K562 (cell line): ENCODE data around the gene ZBTB16. TPM values are rescaled to one million over a fixed set of nuclear protein-coding genes. Genes with fewer than 3 reads are reported as not detected.

Source experiments
- ATAC-seq: fragments of 200-7000 bp; cut with Tn5 transposase; 3 replicates; pipeline ENCODE4 v1.9.1; 2020; ENCODE audit warnings: moderate library complexity
- BruUV-seq: library from RNA; stranded (reverse); fragments of 400-500 nt; replicated peaks from 2 replicates; lab custom pipeline; 2021; lab: Mats Ljungman, UMichigan
- CTCF ChIA-PET: fragments of 300-600 bp; formaldehyde crosslinking; extraction: SDS; loops from one replicate; lab custom pipeline; 2021; ENCODE audit warnings: low intra/inter-chr PET ratio; lab: Yijun Ruan, JAX
- POLR2A ChIA-PET: fragments of 300-600, 350-650 bp; sonication (Branson Sonifier 250); formaldehyde crosslinking; extraction: SDS; loops from one replicate; lab custom pipeline; 2021; ENCODE audit warnings: antibody characterized with exemption, inconsistent platforms; lab: Yijun Ruan, JAX
- DNase-seq, 4 experiments: peaks; one replicate each; pipeline versions ENCODE4 v3.0.0 to v3.0.0-alpha.2; 2011 to 2018; ENCODE audit warnings: low spot score in 3 of 4, mixed read lengths in 3 of 4; ENCODE audit errors: extremely low read depth in 1 of 4
- FAIRE-seq: peaks from 2 replicates; lab custom pipeline; 2011; peaks lifted over from hg19 to GRCh38; lab: Jason Lieb, UNC
- H2AFZ ChIP-seq: 2 replicates; pipeline ENCODE4 v1.6.0; 2011; ENCODE audit warnings: low read depth, low read length, control low read depth, inconsistent platforms
- H3K27ac ChIP-seq: fragments of 200-600 bp; 3 replicates; pipeline ENCODE4 v1.8.0; 2011; ENCODE audit warnings: low read depth, mild to moderate bottlenecking, control low read depth, inconsistent platforms, low read length, moderate library complexity, mixed read lengths; ENCODE audit errors: extremely low read depth
- H3K27me3 ChIP-seq, 2 experiments: fragments of 300-600 bp in 1 of 2; 2 replicates in 1 of 2; 3 replicates in 1 of 2; pipeline versions ENCODE4 v1.6.0 to v1.8.0; 2011; ENCODE audit warnings: inconsistent platforms in 2 of 2, low read length in 2 of 2, mild to moderate bottlenecking in 1 of 2, mixed read lengths in 1 of 2, moderate library complexity in 1 of 2; ENCODE audit not compliant: control insufficient read depth in 2 of 2, insufficient read depth in 2 of 2
- H3K36me3 ChIP-seq: fragments of 300-600 bp; 3 replicates; pipeline ENCODE4 v1.8.0; 2011; ENCODE audit warnings: mild to moderate bottlenecking, low read length, inconsistent platforms; ENCODE audit not compliant: control insufficient read depth, insufficient read depth
- H3K4me1 ChIP-seq, 2 experiments: fragments of 200-600 bp in 1 of 2; replicated peaks in 1 of 2; 2 replicates in 1 of 2; 3 replicates in 1 of 2; pipeline versions ENCODE4 v1.5.1 to v1.8.0; 2011; ENCODE audit warnings: inconsistent platforms in 2 of 2, low read length in 2 of 2, mild to moderate bottlenecking in 1 of 2, mixed read lengths in 1 of 2, moderate library complexity in 1 of 2; ENCODE audit not compliant: control insufficient read depth in 2 of 2, insufficient read depth in 2 of 2
- H3K4me2 ChIP-seq: 2 replicates; pipeline ENCODE4 v1.6.1; 2011; ENCODE audit warnings: low read length, control low read depth, inconsistent platforms, mixed read lengths; ENCODE audit not compliant: insufficient read depth
- H3K4me3 ChIP-seq: fragments of 200-600 bp; sonication (generic), shearing (Covaris generic); 2 replicates; pipeline ENCODE4 v1.5.1; 2016; ENCODE audit warnings: control low read depth, inconsistent platforms
- H3K79me2 ChIP-seq: fragments of 200-600 bp; 3 replicates; pipeline ENCODE4 v1.8.0; 2011; ENCODE audit warnings: low read length, inconsistent platforms; ENCODE audit not compliant: control insufficient read depth, insufficient read depth
- H3K9ac ChIP-seq, 2 experiments: 2 replicates each; pipeline versions ENCODE4 v1.6.0 to v1.6.1; 2011; ENCODE audit warnings: low read depth in 2 of 2, low read length in 2 of 2, control low read depth in 1 of 2, inconsistent platforms in 1 of 2, mild to moderate bottlenecking in 1 of 2, mixed read lengths in 1 of 2; ENCODE audit not compliant: insufficient read depth in 1 of 2
- H3K9me1 ChIP-seq: one replicate; pipeline ENCODE4 v1.6.0; 2011; ENCODE audit warnings: inconsistent platforms, mild to moderate bottlenecking, low read length, moderate library complexity; ENCODE audit not compliant: control insufficient read depth, insufficient read depth
- H3K9me3 ChIP-seq: replicated peaks from 2 replicates; pipeline ENCODE4 v1.5.1; 2011; ENCODE audit warnings: low read depth, low read length, inconsistent platforms; ENCODE audit not compliant: control insufficient read depth, insufficient read depth
- H4K20me1 ChIP-seq: replicated peaks from 2 replicates; pipeline ENCODE4 v1.6.1; 2011; ENCODE audit warnings: low read length, inconsistent platforms, mixed read lengths; ENCODE audit not compliant: control insufficient read depth, insufficient read depth
- CBFA2T2 ChIP-seq: fragments of 450-650 bp; conservative IDR thresholded peaks from 2 replicates; pipeline ENCODE4 v1.6.1; 2017; ENCODE audit warnings: mild to moderate bottlenecking
- DDX20 ChIP-seq: fragments of 450-650 bp; IDR thresholded peaks from 2 replicates; pipeline ENCODE4 v1.6.1; 2016; ENCODE audit warnings: missing genetic modification characterization, low read depth, mild to moderate bottlenecking, missing compliant biosample characterization, moderate library complexity
- DPF2 ChIP-seq: fragments of 450-650 bp; IDR thresholded peaks from 2 replicates; pipeline ENCODE4 v1.6.1; 2016
- GABPB1 ChIP-seq: sonication (generic); formaldehyde crosslinking; IDR thresholded peaks from 2 replicates; pipeline ENCODE4 v1.8.0; 2022; ENCODE audit warnings: mild to moderate bottlenecking, missing genetic modification reagents
- KAT7 ChIP-seq: sonication (generic); formaldehyde crosslinking; IDR thresholded peaks from 2 replicates; pipeline ENCODE4 v1.8.0; 2022; ENCODE audit warnings: missing genetic modification reagents, mild to moderate bottlenecking, borderline replicate concordance
- MEF2A ChIP-seq: IDR thresholded peaks from 2 replicates; pipeline ENCODE4 v1.6.1; 2011; ENCODE audit warnings: low read depth, mild to moderate bottlenecking, low read length, moderate library complexity; ENCODE audit not compliant: control insufficient read depth
- NR2C2 ChIP-seq, 2 experiments: fragments of 200-800 bp in 1 of 2; sonication (Bioruptor generic) in 1 of 2; sonication (generic) in 1 of 2; formaldehyde crosslinking in 1 of 2; IDR thresholded peaks; 2 replicates each; pipeline versions ENCODE4 v1.6.1 to v1.8.0; 2016 to 2022; ENCODE audit warnings: mild to moderate bottlenecking in 1 of 2, missing compliant biosample characterization in 1 of 2, missing genetic modification characterization in 1 of 2, missing genetic modification reagents in 1 of 2
- RBM15 ChIP-seq: fragments of 200-400 bp; formaldehyde crosslinking; IDR thresholded peaks from 2 replicates; pipeline ENCODE4 v1.6.1; 2018; ENCODE audit warnings: mild to moderate bottlenecking, low read length, moderate library complexity; ENCODE audit not compliant: insufficient read depth
- RBM34 ChIP-seq: fragments of 200-400 bp; formaldehyde crosslinking; IDR thresholded peaks from 2 replicates; pipeline ENCODE4 v1.6.1; 2018; ENCODE audit warnings: low read length, borderline replicate concordance; ENCODE audit not compliant: insufficient read depth
- SP1 ChIP-seq: sonication (generic); formaldehyde crosslinking; IDR thresholded peaks from 2 replicates; pipeline ENCODE4 v1.8.1; 2022; ENCODE audit warnings: mild to moderate bottlenecking, missing genetic modification reagents
- TAF1 ChIP-seq: IDR thresholded peaks from 2 replicates; pipeline ENCODE4 v1.6.1; 2011; ENCODE audit warnings: mild to moderate bottlenecking, low read length, moderate library complexity; ENCODE audit not compliant: insufficient read depth, control insufficient read depth, severe bottlenecking; ENCODE audit errors: extremely low read depth
- WGBS: fragments of 100-300 bp; shearing (Covaris generic); methylation state at CpG from one replicate; pipeline ENCODE4 v1.1.6; 2016; ENCODE audit warnings: low coverage, mixed read lengths; ENCODE audit not compliant: insufficient coverage; ENCODE audit errors: missing lambda C conversion rate; 5-methylcytosine and 5-hydroxymethylcytosine counted together
- in situ Hi-C: fragments of 300-500 bp; cut with MboI; formaldehyde crosslinking; loops from 4 replicates; pipeline ENCODE4 v1.15.0; 2018; ENCODE audit warnings: inconsistent platforms, mixed read lengths
- intact Hi-C: fragments of 100-400 bp; cut with micrococcal nuclease; formaldehyde crosslinking; loops from 2 replicates; pipeline ENCODE4 v1.14.2; 2022
- polyA plus RNA-seq, 8 experiments: library from polyadenylated mRNA; depleted of rRNA in 4 of 8; stranded (reverse) in 5 of 8; unstranded in 3 of 8; fragments of >200 nt; fragmentation: Nextera tagmentation in 2 of 8; fragmentation: Illumina TruSeq in 1 of 8; extraction: Ambion mirVana in 2 of 8; extraction: Trizol in 1 of 8; gene quantifications; 2 replicates each; pipeline versions ENCODE4 v1.2.1 to v1.2.3, GENCODE V29; 2011 to 2014; ENCODE audit warnings: inconsistent platforms in 1 of 8, missing spikeins in 1 of 8
- total RNA-seq, 7 experiments: library from RNA; depleted of rRNA in 6 of 7; stranded (reverse); fragments of >200 nt in 6 of 7; fragmentation: Illumina TruSeq in 2 of 7; extraction: Trizol in 2 of 7; gene quantifications; 2 replicates each; pipeline versions ENCODE4 v1.2.1 to v1.2.3, GENCODE V29; 2011 to 2021; ENCODE audit warnings: low replicate concordance in 1 of 7
- TF ChIP-seq, protein P1 (sequence below): sonication (generic); formaldehyde crosslinking; IDR thresholded peaks from 2 replicates; pipeline ENCODE4 v1.5.0; 2020; ENCODE audit warnings: missing genetic modification reagents

Gene ZBTB16
- total and polyA plus RNA-seq, 9 of the 15 experiments (the other 6 are each of a cell fraction or from before 2014, with no cell fraction given), result 0.06 to 0.40 (median 0.24) TPM; not detected in 4

- in situ Hi-C loops, result loop anchor here (10.0 kb wide), 1 partner anchor 246 kb away; no protein-coding TSS in a partner anchor
- ATAC-seq, result no peak
Measured at GRCh38 chr11:114019046-114019445, 40.5 kb upstream of the ZBTB16 start.

More at GRCh38 chr11:114019046-114019445, 40.5 kb upstream of the ZBTB16 start:
- no peak for DNase-seq
- peaks cover 2% of the 10 kb centered on the region for H3K9me1 ChIP-seq
- no peaks in the 10 kb centered on the region for H3K9me3 ChIP-seq
- intact Hi-C loops, result no loop called here
- no peak overlapping the region for H3K4me3 ChIP-seq
- WGBS, result 10% methylated on average over 3 of the region's 3 CpGs
- no peak overlapping the region for H3K4me2 ChIP-seq
- H4K20me1 ChIP-seq, result no peaks in the 10 kb centered on the region
- ChIA-PET CTCF (no interaction called here), POLR2A (interaction anchor here (0.6 to 1.4 kb wide), 2 partner anchors 26 to 730 kb away, joined by 3 read pairs; no protein-coding TSS in a partner anchor)
- H2AFZ ChIP-seq, result no peak overlapping the region
- H3K36me3 ChIP-seq, result no peaks in the 10 kb centered on the region
- TF ChIP-seq RBM15, result no peak
- no peak for TF ChIP-seq GABPB1 (CRISPR knock-in tag)
- no peak for TF ChIP-seq TAF1
- no peak for TF ChIP-seq CBFA2T2
- TF ChIP-seq DPF2, result no peak
- no peak for TF ChIP-seq KAT7 (CRISPR knock-in tag)
- TF ChIP-seq RBM34, result no peak
- TF ChIP-seq, protein P1, sequence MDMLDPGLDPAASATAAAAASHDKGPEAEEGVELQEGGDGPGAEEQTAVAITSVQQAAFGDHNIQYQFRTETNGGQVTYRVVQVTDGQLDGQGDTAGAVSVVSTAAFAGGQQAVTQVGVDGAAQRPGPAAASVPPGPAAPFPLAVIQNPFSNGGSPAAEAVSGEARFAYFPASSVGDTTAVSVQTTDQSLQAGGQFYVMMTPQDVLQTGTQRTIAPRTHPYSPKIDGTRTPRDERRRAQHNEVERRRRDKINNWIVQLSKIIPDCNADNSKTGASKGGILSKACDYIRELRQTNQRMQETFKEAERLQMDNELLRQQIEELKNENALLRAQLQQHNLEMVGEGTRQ (CRISPR knock-in tag), result no peak
- TF ChIP-seq SP1, result no peak
- no peak for TF ChIP-seq NR2C2 (CRISPR knock-in tag; IDR thresholded peaks at IDR 0.05)
- no peak for TF ChIP-seq NR2C2 (tag; IDR thresholded peaks at IDR 0.05)
- TF ChIP-seq MEF2A, result no peak
- TF ChIP-seq DDX20 (tag), result no peak
- H3K79me2 ChIP-seq, result no peaks in the 10 kb centered on the region
- no peak overlapping the region for H3K27ac ChIP-seq
- H3K27me3 ChIP-seq, result peaks cover 6 to 26% of the 10 kb centered on the region in 2 experiments; a peak in 3 of 5 replicates
- H3K4me1 ChIP-seq, result no peaks in the 10 kb centered on the region
- no peak overlapping the region for H3K9ac ChIP-seq
- no TSS peak for BruUV-seq
- no peak for FAIRE-seq
